ENCODE measurements around the gene SMIM26. TPM values are rescaled to one million over a fixed set of nuclear protein-coding genes. Genes with fewer than 3 reads are reported as not detected.

The SMIM26 gene
- total and polyA plus RNA-seq, 2 of the 13 experiments (the other 11 are each of a cell fraction or from before 2014, with no cell fraction given) = 214 to 249 TPM

GRCh38 chr20:18541741-18542140 lies 25.5 kb upstream of the SMIM26 start:
- H3K4me1 ChIP-seq (ENCODE audit: insufficient read depth, low read length) = no peaks in the 10 kb centered on the region
- H3K79me2 ChIP-seq (ENCODE audit: insufficient read depth, low read length) = no peaks in the 10 kb centered on the region
- in situ Hi-C loops (cut with HindIII; ENCODE audit: extremely low pct_ligation_motif_present, low pct_unique_long_range_greater_than_20kb) (no loop called here), intact Hi-C loops (cut with micrococcal nuclease; ENCODE audit: unreplicated experiment) (no loop called here)
- POLR2A ChIA-PET = no interaction called here
- ATAC-seq = no peak
- H3K4me3 ChIP-seq (replicated peaks in 1 of 3; ENCODE audit: insufficient read depth in 1 of 3, low read depth in 2 of 3, low read length in 3 of 3) = no peak overlapping the region
- CTCF ChIA-PET (ENCODE audit: low intra/inter-chr PET ratio, low total read pairs) = no interaction called here
- no peak for DNase-seq (ENCODE audit: low spot score)
- H3K36me3 ChIP-seq (replicated peaks in 1 of 2; ENCODE audit: control insufficient read depth in 1 of 2, insufficient read depth in 2 of 2, low read length in 2 of 2) = peaks cover 33 to 76% of the 10 kb centered on the region in 2 experiments
- no peaks in the 10 kb centered on the region for H3K27me3 ChIP-seq (ENCODE audit: control insufficient read depth in 1 of 2, insufficient read depth in 2 of 2, low read length in 2 of 2)
- 96% methylated on average over 5 of the region's 5 CpGs for WGBS (ENCODE audit: low lambda C conversion rate)
- no peak overlapping the region for H3K4me2 ChIP-seq (ENCODE audit: low read depth, low read length)
- TF ChIP-seq HDAC6 (IDR thresholded peaks at IDR 0.05; ENCODE audit: low read depth, low read length) = no peak
- TF ChIP-seq TSC22D2 (CRISPR knock-in tag; IDR thresholded peaks at IDR 0.05; ENCODE audit: borderline replicate concordance) = no peak
- no peak for TF ChIP-seq ZNF337 (CRISPR knock-in tag; IDR thresholded peaks at IDR 0.05; ENCODE audit: borderline replicate concordance, low read depth)
- TF ChIP-seq TEAD3 (CRISPR knock-in tag; optimal IDR thresholded peaks at IDR 0.05; ENCODE audit: borderline replicate concordance) = no peak
- no peak for TF ChIP-seq PAF1 (CRISPR knock-in tag; IDR thresholded peaks at IDR 0.05)
- TF ChIP-seq, protein P1, sequence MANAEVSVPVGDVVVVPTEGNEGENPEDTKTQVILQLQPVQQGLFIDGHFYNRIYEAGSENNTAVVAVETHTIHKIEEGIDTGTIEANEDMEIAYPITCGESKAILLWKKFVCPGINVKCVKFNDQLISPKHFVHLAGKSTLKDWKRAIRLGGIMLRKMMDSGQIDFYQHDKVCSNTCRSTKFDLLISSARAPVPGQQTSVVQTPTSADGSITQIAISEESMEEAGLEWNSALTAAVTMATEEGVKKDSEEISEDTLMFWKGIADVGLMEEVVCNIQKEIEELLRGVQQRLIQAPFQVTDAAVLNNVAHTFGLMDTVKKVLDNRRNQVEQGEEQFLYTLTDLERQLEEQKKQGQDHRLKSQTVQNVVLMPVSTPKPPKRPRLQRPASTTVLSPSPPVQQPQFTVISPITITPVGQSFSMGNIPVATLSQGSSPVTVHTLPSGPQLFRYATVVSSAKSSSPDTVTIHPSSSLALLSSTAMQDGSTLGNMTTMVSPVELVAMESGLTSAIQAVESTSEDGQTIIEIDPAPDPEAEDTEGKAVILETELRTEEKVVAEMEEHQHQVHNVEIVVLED (CRISPR knock-in tag; IDR thresholded peaks at IDR 0.05; ENCODE audit: borderline replicate concordance) = no peak
- no peaks in the 10 kb centered on the region for H4K20me1 ChIP-seq (ENCODE audit: insufficient read depth, low read length)
- no peak overlapping the region for H3K27ac ChIP-seq (ENCODE audit: extremely low read length, insufficient read depth, low read length)
- BruUV-seq (replicated peaks) = no TSS peak
- FAIRE-seq = no peak
- H2AFZ ChIP-seq (ENCODE audit: low read length) = no peak overlapping the region
- H3K9ac ChIP-seq (ENCODE audit: insufficient read depth, low read depth, low read length) = no peak overlapping the region
- no peaks in the 10 kb centered on the region for H3K9me3 ChIP-seq (ENCODE audit: low read length)

DNA sequence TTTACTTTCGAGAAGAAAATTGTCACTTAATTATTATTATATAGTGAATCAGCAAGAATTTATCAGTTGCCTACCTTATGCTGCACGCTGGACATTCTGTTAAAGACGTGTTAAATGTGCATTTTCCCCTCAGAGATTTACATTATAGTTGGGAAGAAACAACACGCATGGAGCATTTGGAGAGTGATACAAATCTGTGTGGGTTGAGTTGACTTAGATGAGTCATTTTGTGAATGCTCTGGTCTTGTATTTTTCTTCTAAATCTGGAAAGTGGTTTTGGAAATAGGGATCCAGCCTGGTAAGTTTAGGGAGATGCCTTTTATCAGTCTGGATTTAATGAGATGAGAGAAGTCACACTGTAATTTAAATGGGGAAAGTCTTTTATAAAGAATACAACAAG lies 24.0 kb upstream of the SMIM26 start:
- Histone ChIP-seq H3K36me3 (replicated peaks in 1 of 2; ENCODE audit: control insufficient read depth in 1 of 2, insufficient read depth in 2 of 2, low read length in 2 of 2) (peaks cover 41 to 81% of the 10 kb centered on the region in 2 experiments), H3K4me2 (ENCODE audit: low read depth, low read length) (no peak overlapping the region), H3K4me1 (ENCODE audit: insufficient read depth, low read length) (no peaks in the 10 kb centered on the region), H3K27ac (ENCODE audit: extremely low read length, insufficient read depth, low read length) (no peak overlapping the region), H4K20me1 (ENCODE audit: insufficient read depth, low read length) (no peaks in the 10 kb centered on the region), H2AFZ (ENCODE audit: low read length) (no peak overlapping the region), H3K9me3 (ENCODE audit: low read length) (no peaks in the 10 kb centered on the region), H3K9ac (ENCODE audit: insufficient read depth, low read depth, low read length) (no peak overlapping the region), H3K79me2 (ENCODE audit: insufficient read depth, low read length) (no peaks in the 10 kb centered on the region), H3K4me3 (replicated peaks in 1 of 3; ENCODE audit: insufficient read depth in 1 of 3, low read depth in 2 of 3, low read length in 3 of 3) (no peak overlapping the region), H3K27me3 (ENCODE audit: control insufficient read depth in 1 of 2, insufficient read depth in 2 of 2, low read length in 2 of 2) (no peaks in the 10 kb centered on the region)
- 95% methylated on average over 4 of the region's 4 CpGs for WGBS (ENCODE audit: low lambda C conversion rate)
- ChIA-PET CTCF (ENCODE audit: low intra/inter-chr PET ratio, low total read pairs) (no interaction called here), POLR2A (no interaction called here)
- in situ Hi-C loops (cut with HindIII; ENCODE audit: extremely low pct_ligation_motif_present, low pct_unique_long_range_greater_than_20kb) (no loop called here), intact Hi-C loops (cut with micrococcal nuclease; ENCODE audit: unreplicated experiment) (no loop called here)
- no TSS peak for BruUV-seq (replicated peaks)
- TF ChIP-seq ZNF782 (CRISPR knock-in tag; IDR thresholded peaks at IDR 0.05; ENCODE audit: borderline replicate concordance) (no peak), SP140L (CRISPR knock-in tag; IDR thresholded peaks at IDR 0.05; ENCODE audit: borderline replicate concordance) (no peak), HNRNPLL (IDR thresholded peaks at IDR 0.05; ENCODE audit: low read depth, low read length, poor library complexity, severe bottlenecking) (no peak), JUN (CRISPR knock-in tag; IDR thresholded peaks at IDR 0.05) (no peak), FOXC1 (CRISPR knock-in tag; IDR thresholded peaks at IDR 0.05; ENCODE audit: borderline replicate concordance) (no peak), KLF11 (CRISPR knock-in tag; IDR thresholded peaks at IDR 0.05) (no peak), ARNT2 (CRISPR knock-in tag; IDR thresholded peaks at IDR 0.05; ENCODE audit: low read depth) (no peak)
- TF ChIP-seq, protein P2, sequence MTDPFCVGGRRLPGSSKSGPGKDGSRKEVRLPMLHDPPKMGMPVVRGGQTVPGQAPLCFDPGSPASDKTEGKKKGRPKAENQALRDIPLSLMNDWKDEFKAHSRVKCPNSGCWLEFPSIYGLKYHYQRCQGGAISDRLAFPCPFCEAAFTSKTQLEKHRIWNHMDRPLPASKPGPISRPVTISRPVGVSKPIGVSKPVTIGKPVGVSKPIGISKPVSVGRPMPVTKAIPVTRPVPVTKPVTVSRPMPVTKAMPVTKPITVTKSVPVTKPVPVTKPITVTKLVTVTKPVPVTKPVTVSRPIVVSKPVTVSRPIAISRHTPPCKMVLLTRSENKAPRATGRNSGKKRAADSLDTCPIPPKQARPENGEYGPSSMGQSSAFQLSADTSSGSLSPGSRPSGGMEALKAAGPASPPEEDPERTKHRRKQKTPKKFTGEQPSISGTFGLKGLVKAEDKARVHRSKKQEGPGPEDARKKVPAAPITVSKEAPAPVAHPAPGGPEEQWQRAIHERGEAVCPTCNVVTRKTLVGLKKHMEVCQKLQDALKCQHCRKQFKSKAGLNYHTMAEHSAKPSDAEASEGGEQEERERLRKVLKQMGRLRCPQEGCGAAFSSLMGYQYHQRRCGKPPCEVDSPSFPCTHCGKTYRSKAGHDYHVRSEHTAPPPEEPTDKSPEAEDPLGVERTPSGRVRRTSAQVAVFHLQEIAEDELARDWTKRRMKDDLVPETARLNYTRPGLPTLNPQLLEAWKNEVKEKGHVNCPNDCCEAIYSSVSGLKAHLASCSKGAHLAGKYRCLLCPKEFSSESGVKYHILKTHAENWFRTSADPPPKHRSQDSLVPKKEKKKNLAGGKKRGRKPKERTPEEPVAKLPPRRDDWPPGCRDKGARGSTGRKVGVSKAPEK (CRISPR knock-in tag; IDR thresholded peaks at IDR 0.05; ENCODE audit: borderline replicate concordance) = no peak
- FAIRE-seq (no peak), ATAC-seq (no peak), DNase-seq (ENCODE audit: low spot score) (no peak)

All from HepG2 (cell line).